Iris pigment epithelial cell (primary cell): ENCODE measurements around the gene MYNN.

Experiments used
- DNase-seq: peaks from one replicate; pipeline ENCODE4 v3.0.0-alpha.2; 2011; ENCODE audit warnings: low read depth

The MYNN gene

GRCh38 chr3:169777822-169778221 lies 4.6 kb downstream of the MYNN start:
- DNase-seq = no peak

DNA sequence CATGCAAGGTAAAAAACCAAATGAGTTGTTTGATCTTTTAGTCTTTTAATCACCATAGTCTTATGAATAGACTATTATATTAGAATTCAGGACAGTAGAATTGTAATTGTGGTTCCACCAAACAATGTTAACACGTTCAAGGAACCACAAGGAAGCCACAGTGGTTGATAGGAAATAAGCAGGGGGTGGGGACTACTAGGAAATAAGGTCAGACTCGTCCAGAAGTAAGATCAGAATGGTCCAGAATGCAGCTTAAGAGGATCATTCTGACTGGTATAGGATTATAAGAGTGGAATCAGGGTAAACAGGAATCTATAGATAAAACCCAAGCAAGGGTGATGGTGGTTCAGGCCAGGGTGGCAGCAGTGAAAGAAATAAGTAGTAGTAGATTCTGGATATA lies 7.5 kb downstream of the MYNN start:
- no peak for DNase-seq

- no peak for DNase-seq
Measured at GRCh38 chr3:169781209-169781855, 8.1 kb downstream of the MYNN start.

DNA sequence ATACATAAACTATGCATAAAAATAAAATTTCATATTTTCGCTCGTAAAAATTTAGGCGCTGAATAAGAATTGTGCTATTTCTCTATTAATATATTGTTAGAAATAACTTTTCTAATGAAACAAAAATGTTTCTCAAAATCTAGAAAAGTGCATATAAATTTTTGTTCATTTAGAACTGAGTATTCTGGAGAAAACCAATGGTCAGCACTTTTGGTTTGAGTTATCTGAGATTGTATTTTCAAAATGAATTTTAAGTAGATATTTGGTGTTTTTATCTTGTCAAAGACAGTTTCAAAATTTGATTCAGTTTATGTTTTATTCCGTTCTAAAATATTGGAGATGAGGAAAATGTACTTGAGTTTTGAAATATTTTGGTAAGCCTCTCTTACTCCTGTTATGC lies 13.9 kb downstream of the MYNN start:
- DNase-seq = no peak

DNA sequence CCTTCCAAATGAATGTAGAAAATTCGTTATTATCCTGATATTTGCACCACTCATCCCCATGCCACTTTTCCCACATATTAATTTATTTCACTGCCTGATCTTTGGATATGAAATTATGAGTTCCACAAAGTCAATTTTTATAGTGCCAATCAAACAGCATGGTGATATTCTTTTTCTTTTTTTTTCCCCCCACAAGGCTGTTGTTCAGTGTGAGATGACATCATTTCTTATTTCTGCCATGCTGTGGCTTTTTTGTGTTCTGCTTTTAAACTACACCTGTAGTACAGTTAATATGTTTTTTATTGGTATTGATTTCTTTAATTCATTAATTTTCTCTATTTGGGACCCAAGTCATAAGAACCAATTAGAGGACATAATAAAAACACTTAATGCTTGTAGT lies 14.6 kb downstream of the MYNN start:
- no peak for DNase-seq

DNA sequence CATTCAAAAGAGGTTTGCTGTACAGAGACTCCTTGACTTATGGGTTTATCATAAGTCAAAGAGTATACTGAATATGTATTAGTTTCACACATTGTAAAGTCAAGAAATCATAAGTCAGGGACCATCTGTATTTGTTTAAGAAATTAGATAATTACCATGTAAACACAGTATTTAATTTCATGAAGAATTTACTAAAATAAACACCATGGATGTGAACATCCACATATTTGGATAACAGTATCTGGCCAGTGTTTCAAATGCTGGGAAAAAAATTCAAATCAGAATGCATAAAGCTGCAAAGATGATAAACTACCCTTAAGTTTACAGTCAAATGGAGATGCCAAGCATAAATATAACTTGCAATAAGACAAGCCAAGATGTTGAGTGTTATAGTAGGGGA lies 17.0 kb downstream of the MYNN start:
- no peak for DNase-seq

DNA sequence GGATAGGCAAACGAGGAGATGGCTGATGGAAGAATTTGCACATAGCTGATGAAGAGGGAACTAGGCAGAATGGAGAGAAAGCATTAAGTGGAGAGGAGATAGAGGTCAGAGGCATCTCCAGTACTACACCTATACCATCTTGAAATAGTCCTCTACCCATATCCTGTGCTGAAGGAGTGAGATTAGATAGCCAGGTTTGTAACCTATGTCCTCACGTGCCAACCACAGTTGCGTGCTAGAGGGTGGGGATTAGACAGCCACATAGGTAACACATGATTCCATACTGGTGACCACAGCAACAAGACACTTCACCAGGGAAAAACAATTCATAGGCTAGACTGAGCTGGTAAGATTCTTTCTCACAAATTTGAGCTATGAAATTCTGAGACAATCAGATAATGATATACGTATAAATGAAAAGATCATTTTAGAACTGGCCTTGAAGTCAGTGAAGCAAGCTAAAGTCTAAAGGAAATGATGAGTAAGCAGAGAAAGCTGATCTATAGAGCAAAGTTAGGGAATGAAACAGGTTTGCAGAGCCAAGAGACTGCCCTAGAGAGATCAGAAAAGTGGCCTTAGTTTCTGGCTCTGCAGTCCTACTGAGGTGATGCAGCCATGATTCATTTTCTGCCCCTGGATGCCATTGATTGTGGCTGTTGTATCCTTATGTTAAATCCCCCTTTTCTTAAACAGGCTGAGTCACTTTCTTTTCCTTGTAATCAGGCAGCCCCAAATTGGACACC lies 17.7 kb downstream of the MYNN start:
- DNase-seq = peak; percentile 72

DNA sequence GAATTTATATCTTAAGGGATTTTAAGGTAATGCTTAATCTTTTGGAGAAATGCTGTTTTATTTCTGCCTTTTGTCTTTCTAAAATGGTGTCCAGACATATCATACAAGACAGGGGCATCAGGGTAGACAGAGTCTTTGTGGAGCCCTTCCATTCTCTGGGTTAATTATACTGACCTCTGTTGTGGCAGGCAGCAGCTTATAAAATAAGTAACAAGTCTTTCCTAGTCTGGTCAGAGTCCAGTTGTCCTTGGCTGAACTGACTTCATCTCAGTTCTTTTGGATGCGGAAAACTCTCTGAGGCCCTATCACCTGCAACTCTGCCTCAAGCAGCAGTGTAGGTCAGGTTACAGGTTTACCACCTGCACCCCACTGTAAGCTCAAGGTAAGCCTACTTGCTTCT lies 19.2 kb downstream of the MYNN start:
- DNase-seq = no peak

GRCh38 chr3:169804681-169805080 lies 31.5 kb downstream of the MYNN start:
- no peak for DNase-seq

- no peak for DNase-seq
Measured at GRCh38 chr3:169809230-169809795, 36.1 kb downstream of the MYNN start.

DNA sequence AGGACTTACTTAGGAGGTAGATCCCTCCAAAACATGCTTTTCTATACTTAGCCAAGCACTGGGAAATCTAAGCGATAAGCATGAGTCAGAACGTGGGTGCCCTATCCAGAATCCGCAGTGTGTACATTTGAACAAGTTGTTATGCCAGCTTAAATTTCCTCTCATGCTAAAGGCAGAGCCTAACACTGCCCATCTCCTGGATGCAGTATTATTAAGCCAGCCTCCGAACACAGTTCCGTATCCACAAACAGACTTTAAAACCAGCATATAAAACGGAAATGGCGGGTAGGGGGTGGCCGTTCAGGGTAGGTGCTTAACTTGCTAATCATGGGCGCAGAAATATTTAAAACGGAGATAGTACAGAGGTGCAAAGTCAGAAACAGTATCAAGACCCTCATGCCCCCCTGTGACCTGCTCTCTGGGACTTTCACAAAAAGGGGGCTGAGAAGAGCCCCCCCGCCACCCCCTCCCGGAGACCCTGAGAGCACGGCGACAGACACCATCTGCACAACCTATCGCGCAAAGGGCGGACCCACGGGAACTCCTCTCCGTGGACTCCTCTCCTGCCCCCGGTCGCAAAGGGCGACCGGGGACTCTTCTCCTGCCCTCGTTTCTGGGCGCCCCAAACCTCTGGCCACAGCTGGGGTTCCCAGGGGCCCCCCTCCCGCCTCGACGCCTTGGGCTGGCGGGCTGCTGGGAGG lies 38.6 kb downstream of the MYNN start:
- peak; percentile 78 for DNase-seq

GRCh38 chr3:169812332-169813235 lies 39.4 kb downstream of the MYNN start, which contains the start of the genes LRRC34 and LRRIQ4:
Gene LRRC34 (minus strand): TSS chr3:169812904. CDS start chr3:169812548, 356 bp downstream.
Gene LRRIQ4 (plus strand): TSS chr3:169812870. CDS start chr3:169821922, 9,052 bp downstream.
- peak; percentile 82 for DNase-seq

GRCh38 chr3:169813278-169813677 lies 40.1 kb downstream of the MYNN start:
- no peak for DNase-seq

- DNase-seq = peak; percentile 10
Measured at GRCh38 chr3:169813757-169814517, 40.7 kb downstream of the MYNN start.

DNA sequence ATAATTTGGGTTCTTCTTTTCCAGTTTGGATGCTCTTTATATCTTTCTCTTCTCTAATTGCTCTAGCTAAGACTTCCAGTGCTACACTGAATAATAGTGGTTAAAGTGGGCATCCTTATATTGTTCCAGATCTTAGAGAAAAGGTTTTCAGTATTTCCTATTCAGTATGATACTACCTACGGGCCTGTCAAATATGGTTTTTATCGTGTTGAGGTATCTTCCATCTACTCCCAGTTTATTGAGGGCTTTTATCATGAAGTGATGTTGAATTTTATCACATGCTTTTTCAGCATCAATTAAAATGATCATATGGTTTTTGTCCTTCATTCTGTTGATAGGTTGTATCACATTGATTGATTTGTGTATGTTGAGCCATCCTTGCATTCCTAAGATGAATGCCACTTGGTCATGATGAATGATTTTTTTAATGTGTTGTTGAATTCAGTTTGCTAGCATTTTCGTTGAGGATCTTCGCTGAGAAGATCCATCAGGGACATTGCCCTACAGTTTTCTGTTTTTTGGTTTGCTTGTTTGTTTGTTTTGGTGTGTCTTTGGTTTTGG lies 42.5 kb downstream of the MYNN start:
- DNase-seq = no peak

- peak; percentile 67 for DNase-seq
Measured at GRCh38 chr3:169818316-169818715, 45.1 kb downstream of the MYNN start.

GRCh38 chr3:169822091-169822490 lies 48.9 kb downstream of the MYNN start:
- DNase-seq = no peak

DNA sequence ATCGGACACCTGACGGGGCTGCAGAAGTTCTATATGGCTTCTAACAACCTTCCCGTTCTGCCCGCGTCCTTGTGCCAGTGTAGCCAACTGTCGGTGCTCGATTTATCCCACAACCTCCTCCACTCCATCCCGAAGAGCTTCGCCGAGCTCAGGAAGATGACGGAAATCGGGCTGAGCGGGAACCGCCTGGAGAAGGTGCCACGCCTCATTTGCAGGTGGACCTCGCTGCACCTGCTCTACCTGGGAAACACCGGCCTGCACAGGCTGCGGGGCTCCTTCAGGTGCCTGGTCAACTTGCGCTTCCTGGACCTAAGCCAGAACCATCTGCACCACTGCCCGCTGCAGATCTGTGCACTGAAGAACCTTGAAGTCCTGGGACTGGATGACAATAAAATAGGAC lies 49.3 kb downstream of the MYNN start:
- DNase-seq = no peak

DNA sequence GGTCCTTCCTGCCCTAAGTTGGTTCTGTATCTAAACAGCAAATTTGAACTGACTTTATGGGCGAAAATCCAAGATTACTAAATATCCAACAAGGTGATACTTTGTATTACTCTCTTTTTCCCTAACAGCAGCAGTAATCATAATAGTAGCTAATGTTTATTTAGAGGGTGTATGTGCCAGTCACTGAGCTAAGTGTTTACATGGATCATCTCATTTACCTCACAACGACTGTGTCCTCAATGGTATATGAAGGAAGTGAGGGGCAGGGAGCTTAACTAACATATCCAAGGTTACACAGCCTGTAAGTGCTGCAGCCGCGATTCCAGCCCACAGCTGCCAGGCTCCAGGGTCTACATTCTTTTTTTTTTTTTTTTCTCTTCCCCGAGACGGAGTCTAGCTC lies 49.8 kb downstream of the MYNN start:
- DNase-seq = no peak

GRCh38 chr3:169825316-169825715 lies 52.1 kb downstream of the MYNN start:
- peak; percentile 27 for DNase-seq

DNA sequence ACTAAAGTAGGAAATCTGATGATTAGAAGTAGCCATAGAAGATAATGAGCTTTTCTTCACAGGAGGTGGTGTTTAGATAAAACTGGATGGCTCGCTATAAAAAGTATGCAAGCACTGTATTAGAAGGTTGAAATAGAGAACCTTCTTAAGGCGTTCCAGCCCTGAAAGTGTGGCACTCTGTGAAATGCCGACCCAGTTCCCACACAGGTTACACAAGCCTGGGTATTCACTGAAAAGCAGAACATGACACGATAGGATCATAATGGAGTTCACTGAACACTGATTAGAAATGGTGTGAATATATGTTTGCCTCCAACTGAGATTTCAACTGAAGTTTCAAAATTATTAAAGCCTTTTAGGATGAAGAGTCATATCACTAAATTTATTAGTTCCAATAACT lies 54.5 kb downstream of the MYNN start:
- DNase-seq = no peak
